RWPE1 (cell line): ENCODE data around the gene SLC36A2.

Experiments used
- CTCF ChIA-PET: fragments of 350-600 bp; sonication (Branson Sonifier 250); formaldehyde crosslinking; extraction: SDS; loops from one replicate; lab custom pipeline; 2021; lab: Yijun Ruan, JAX
- POLR2A ChIA-PET: fragments of 400-600 bp; formaldehyde crosslinking; extraction: SDS; loops from one replicate; lab custom pipeline; 2020; ENCODE audit warnings: antibody characterized with exemption; ENCODE audit not compliant: low non-redundant PET; lab: Yijun Ruan, JAX
- DNase-seq: peaks from one replicate; pipeline ENCODE4 v3.0.0; 2012; ENCODE audit warnings: low spot score
- H3K27ac ChIP-seq: fragments of 450-650 bp; 2 replicates; pipeline ENCODE4 v1.5.1; 2017
- TF ChIP-seq, protein P1 (sequence below): fragments of 450-650 bp; conservative IDR thresholded peaks from 2 replicates; pipeline ENCODE4 v1.5.1; 2017; ENCODE audit warnings: low read depth, mild to moderate bottlenecking

SLC36A2 gene

DNA sequence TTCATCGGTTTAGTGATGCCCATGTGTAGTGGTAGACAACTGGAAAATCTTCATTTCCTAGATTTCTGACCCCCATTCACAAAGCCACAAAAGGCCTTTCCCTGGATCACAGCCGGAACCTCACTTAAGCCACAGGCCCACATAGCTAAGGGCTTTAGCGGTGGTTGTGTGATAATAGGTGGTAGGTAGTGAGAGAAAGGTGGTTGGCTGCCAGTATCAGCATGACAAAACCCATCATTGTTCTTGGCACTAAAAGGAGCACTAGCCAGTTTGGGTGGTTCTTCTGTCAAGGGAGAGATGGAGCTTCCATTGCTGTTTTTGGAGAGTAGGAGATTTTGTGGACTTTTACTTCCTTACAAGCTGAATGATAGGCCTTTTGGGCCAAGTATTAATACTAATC, 9.7 kb upstream of the SLC36A2 start:
- CTCF ChIA-PET = interaction anchor here (0.5 kb wide), 1 partner anchor 66 kb away, joined by 4 read pairs; no protein-coding TSS in a partner anchor
- TF ChIP-seq, protein P1, sequence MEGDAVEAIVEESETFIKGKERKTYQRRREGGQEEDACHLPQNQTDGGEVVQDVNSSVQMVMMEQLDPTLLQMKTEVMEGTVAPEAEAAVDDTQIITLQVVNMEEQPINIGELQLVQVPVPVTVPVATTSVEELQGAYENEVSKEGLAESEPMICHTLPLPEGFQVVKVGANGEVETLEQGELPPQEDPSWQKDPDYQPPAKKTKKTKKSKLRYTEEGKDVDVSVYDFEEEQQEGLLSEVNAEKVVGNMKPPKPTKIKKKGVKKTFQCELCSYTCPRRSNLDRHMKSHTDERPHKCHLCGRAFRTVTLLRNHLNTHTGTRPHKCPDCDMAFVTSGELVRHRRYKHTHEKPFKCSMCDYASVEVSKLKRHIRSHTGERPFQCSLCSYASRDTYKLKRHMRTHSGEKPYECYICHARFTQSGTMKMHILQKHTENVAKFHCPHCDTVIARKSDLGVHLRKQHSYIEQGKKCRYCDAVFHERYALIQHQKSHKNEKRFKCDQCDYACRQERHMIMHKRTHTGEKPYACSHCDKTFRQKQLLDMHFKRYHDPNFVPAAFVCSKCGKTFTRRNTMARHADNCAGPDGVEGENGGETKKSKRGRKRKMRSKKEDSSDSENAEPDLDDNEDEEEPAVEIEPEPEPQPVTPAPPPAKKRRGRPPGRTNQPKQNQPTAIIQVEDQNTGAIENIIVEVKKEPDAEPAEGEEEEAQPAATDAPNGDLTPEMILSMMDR = no peak
- DNase-seq = no peak
- no peak overlapping the region for H3K27ac ChIP-seq
- POLR2A ChIA-PET = no interaction called here

DNA sequence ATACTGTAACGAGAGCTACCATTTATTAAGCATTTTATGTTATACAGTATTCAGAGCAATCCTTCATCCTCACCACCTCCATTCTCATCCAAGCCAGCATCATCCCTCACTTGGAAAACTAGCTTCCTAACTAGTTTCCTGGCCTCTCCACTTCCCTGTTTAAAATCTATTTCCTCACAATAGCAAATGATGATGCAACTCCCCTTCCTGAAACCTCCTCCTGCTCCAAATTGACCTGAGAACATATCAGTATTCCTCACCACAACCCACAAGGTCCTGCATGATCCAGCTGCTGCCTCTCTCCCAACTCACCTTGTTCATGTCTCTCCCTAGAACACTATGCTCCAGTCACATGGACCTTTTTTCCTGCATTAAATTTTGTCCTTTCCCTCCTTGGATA, 4.3 kb upstream of the SLC36A2 start:
- POLR2A ChIA-PET = no interaction called here
- TF ChIP-seq, protein P1 = no peak
- CTCF ChIA-PET = no interaction called here
- H3K27ac ChIP-seq = no peak overlapping the region
- no peak for DNase-seq

DNA sequence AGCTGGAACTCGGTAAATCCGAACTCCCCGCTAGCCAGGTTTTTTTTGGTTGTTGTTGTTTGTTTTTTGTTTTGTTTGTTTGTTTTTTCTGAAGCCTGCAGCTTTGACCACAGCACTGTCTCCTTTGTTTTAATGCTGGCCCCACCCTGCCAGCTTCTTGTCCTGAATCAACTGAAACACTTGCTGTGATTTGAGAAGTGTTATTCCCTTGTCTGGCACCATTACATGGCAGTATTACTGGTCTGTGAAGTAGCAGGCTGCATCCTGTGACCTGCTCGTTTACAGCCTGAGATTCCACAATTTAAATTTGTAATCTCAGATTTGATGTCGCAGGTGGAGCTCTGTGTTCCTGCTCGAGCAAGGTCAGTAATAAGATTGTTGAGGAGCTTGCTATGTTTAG, 1.4 kb upstream of the SLC36A2 start:
- POLR2A ChIA-PET = no interaction called here

DNA sequence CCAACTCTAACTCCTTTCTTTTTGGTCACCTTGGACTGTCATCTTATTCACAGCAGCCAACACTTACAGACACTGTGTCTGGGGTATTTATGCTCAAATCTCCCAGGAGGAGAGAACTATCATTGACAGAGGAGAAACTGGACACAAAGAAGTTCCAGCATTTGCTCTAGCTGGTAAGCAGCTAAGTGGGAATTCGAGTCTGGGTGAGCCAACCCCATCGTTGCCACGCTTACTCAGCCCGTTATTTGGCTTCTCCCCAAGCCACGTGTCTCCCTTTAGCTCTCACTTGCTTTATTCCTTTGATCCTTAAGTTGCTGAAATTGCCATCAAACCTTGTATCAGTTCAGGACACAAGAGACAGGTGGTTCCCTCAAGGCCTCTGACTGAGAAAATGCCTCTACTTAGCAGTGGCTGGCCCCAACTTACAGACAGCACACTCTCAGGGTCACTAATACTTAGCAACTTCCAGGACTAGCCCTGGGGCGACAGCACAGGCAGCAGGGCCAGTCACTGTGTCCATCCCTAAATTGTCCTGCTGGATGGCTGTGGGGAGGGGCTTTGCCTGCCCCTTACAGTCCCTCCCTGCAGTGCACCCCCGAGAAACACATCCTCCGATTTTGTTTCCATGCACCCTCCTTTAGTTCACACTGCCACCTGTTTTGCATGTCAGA, 1.4 kb downstream of the SLC36A2 start:
- no peak overlapping the region for H3K27ac ChIP-seq
- TF ChIP-seq, protein P1 = no peak
- CTCF ChIA-PET = interaction anchor here (0.5 kb wide), 1 partner anchor 159 kb away, joined by 3 read pairs; no protein-coding TSS in a partner anchor
- POLR2A ChIA-PET = no interaction called here
- DNase-seq = peak; percentile 53

More for the DNA sequence above, 1.4 kb upstream of the SLC36A2 start:
- H3K27ac ChIP-seq = no peak overlapping the region
- DNase-seq = no peak
- TF ChIP-seq, protein P1 = no peak
- CTCF ChIA-PET = interaction anchor here (0.6 to 0.7 kb wide), 3 partner anchors 297 to 458 kb away, joined by 3 to 4 read pairs (median 3); no protein-coding TSS in a partner anchor

DNA sequence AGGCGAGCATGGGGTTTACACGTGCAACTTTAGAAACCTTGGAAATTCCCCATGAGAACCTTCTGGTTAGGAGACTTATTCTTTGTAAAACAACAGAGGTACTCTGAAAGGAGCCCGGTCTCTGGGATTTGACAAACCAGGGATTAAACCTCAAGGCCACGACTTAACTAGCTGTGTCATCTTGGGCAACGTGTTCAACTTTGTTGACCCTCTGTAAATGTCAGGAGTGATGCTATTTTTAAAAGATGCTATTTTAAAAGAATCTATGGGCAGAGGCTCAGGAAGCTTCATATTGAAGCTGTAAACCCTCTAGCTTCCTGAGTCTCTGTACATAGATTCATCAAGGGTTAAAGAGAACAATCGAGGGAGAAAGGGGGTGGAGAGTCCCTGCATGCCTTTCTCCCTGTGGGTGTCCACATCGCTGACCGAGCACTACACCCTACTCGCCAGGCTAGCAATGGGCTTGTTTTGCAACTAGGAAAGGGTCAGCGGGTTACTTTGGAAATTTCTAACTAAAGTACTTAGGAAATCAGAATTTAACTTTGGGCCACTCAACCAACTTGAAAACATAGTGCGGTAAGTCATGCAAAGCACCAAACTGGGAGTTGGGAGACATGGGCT, 2.1 kb downstream of the SLC36A2 start:
- H3K27ac ChIP-seq = no peak overlapping the region
- ChIA-PET CTCF (no interaction called here), POLR2A (no interaction called here)
- TF ChIP-seq, protein P1 = no peak
- DNase-seq = no peak

DNA sequence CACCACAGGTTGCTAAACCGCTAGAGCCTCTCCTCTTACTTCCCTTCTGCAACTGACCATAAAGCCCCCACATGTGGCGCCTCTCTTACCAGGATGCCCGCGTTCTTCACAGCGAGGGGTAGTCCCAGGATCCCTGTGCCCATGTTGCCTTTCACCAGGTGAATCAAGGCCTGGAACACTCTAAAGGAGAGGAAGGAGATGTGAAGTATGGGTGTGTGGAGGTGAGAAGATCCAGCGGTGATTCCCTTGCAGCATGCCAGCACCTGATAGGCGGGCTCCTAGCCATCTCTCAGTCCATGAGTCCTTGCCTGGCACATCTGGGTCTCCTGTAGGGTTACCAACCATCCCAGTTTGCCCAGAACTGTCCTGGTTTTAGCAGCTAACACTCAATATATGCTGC, 3.3 kb downstream of the SLC36A2 start:
- no peak for DNase-seq
- ChIA-PET CTCF (interaction anchor here (0.6 kb wide), 1 partner anchor 40 kb away, joined by 3 read pairs; no protein-coding TSS in a partner anchor), POLR2A (no interaction called here)
- TF ChIP-seq, protein P1 = no peak
- no peak overlapping the region for H3K27ac ChIP-seq
